HG03280 (cell line): ENCODE results near the gene SLC25A10.
"Not testable (repeated sequence)": the region's sequence is repeated elsewhere in the genome, so short reads cannot be mapped to it uniquely, and the experiment has no call there.

ENCODE experiments used
- ATAC-seq: cut with Tn5 transposase; IDR thresholded peaks from one replicate; pipeline ENCODE4 v1.9.1; 2021; ENCODE audit warnings: mild to moderate bottlenecking, moderate library complexity; ENCODE audit not compliant: unreplicated experiment

Gene SLC25A10

GRCh38 chr17:81719410-81720266 is 7.6 kb downstream of the SLC25A10 start:
- ATAC-seq, result no peak

GRCh38 chr17:81720267-81721071 is 8.4 kb downstream of the SLC25A10 start:
- ATAC-seq, result no peak

DNA sequence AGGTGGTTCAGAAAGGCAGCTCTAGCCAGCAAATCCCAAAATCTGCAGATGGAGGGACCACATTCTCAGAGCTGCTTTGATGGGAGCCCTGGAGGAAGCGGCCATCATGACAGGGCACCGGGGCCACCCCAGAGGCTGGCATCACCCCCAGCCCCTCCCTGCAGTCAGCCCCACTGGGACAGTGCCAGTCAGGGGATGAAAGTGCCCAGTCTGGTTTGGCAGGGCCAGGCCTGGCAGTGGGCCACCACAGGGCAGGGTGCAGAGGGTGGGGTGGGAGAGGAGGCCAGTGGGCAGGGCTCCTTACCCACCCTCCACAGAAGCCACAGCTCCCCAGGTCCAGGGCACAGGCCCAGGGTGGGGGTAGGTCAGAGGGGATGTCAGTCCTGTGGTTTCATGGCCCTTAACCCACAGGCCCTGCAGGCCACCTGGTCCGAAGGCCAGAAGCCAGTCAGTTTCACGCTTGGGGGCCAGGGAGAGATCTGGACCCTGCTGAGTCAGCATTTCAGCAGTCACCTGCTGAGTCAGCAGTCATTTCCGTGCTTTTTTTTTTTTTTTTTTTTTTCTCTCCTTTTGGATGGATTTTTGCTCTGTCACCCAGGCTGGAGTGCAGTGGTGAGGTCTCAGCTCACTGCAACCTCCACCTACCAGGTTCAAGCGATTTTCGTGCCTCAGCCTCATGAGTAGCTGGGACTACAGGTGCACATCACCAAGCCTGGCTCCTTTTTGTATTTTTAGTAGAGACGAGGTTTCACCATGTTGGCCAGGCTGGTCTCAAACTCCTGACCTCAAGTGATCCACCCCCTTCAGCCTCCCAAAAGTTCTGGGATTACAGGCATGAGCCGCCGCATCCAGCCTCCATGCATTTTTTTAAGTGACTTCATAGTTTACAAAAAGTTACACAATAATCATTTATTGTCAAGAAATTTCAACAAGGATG is 10.4 kb downstream of the SLC25A10 start:
- no peak for ATAC-seq

DNA sequence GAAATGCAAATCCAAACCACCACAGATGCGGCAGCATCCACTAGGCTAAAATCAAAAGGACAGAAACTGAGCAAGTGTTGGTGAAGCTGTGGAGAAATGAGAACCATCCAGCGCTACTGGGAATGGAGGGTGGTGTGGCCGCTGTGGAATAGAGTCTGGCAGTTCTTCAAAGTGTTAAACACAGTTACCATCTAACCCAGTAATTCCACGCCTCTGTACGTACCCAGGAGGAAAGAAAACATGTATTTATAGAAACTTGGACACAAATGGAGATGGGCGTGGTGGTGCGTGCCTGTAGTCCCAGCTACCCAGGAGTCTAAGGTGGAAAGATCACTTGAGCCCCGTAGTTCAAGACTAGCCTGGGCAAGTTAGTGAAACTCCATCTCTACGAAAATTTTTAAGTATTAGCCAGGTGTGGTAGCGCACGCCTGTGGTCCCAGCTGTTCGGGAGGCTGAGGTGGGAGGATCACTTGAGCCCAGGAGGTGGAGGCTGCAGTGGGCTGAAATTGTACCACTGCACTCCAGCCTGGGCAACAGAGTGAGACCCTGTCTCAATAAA is 11.6 kb downstream of the SLC25A10 start:
- ATAC-seq, result no peak

GRCh38 chr17:81725439-81725838 is 13.4 kb downstream of the SLC25A10 start:
- no peak for ATAC-seq

GRCh38 chr17:81726004-81726403 is 13.9 kb downstream of the SLC25A10 start:
- ATAC-seq, result no peak

DNA sequence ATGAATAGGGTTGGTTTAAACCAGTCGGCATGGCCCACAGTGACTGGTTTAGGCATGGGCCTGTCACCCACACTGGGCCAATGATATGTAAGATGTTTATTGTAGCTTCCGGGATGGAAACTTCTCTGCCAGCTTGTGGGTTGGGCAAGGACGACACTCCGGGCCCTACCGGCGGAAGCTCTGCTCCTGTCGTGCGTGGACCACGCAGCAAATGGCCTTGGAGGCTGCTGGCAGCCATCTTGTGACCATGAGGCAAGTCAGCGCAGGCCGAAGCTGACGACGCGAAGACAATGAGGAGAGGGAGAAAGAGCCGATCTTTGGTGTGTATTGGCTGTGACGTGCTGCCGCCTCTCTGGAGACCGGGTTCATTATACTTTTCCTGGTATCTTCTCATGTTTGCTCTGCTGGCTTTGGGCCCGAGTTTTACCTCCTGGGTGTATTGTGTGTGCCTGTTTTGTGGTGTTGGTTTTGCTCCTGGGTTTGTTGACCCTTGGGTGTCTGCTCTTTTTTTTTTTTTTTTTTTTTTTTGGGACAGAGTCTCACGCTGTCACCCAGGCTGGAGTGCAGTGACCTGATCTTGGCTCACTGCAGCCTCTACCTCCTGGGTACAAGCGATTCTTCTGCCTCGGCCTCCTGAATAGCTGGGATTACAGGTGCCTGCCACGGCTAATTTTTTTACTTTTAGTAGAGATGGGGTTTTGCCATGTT is 15.4 kb downstream of the SLC25A10 start:
- ATAC-seq, result no peak

DNA sequence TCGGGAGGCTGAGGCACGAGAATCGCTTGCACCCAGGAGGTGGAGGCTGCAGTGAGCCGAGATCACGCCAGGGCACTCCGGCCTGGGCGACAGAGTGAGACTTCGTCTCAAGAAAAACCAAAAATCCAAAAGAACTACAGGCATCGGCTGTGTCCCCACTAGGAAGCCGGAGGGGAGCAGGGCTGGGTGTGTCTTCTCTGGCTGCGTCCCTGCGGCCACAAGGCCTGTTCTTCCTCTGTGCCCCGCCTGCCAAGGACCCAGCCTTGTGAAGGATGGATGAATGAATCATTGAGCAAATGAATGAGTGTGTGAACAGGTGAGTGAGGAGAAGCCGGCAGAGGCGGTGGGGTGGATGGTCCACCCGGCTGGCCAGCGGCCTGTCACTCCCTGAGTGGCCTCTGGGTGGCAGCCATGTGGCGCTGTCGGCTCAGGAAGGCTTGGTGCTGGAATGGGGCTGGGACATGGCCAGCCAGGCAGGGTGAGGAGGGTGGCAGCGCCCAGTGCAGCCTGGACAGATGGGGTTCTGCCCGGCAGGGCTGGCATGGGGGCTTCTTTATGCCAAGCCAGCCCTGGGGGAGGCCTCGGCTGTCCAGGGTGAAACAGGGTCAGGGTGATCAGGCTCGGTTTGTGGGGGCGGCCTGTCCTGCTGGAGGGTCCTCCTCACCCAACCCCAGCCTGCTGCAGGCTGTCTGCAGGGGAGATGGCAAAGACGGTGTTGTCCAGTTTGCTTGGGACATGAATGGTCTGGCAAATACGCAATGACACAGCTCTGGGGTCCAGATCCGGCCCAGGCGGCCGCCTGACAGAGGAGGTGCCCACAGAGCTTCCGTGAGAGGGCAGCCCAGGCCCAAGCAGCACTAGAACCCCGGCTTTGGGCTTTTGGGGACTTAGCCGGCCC is 21.7 kb downstream of the SLC25A10 start:
- ATAC-seq, result no peak

GRCh38 chr17:81734405-81735263 is 22.6 kb downstream of the SLC25A10 start:
- no peak for ATAC-seq

DNA sequence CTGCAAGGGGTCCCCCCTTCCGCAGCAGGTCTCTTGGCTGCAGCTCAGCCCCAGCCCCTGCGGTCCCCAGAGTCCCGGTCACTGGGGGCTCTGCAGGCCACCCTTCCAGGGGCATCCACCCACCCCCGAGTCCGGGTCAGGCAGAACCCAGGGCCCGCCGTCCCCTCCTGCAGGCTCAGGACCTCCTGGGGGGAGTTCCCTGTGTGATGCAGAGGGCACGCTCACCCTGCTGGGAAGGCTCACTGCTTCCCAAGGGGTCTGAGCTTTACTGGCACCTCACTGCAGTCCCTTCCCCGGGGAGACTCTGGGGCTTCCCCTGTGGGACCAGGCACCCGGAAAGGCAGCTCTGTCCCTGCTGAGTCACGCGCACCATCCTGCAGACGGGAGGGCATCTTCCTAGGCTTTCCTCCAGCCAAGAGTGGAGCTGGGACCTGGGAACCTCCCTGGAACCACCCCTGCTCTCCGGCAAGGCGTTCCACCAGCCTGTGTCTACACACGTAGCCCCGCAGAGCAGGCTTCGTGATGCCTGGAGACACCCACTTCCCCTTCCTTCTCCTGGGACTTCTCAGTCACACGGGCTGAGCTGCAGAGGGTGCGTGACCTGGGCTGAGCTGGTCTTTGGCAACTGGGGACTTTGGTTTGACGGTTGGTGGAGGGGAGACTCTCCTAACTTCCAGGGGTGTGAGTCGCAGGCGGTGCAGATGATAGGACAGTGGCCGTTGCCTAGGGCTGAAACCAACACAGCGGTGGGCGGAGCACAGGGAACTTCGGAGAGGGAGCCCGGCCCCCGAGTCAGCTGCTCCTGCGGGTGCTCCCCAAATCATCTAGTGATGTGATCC is 23.4 kb downstream of the SLC25A10 start:
- ATAC-seq, result no peak

DNA sequence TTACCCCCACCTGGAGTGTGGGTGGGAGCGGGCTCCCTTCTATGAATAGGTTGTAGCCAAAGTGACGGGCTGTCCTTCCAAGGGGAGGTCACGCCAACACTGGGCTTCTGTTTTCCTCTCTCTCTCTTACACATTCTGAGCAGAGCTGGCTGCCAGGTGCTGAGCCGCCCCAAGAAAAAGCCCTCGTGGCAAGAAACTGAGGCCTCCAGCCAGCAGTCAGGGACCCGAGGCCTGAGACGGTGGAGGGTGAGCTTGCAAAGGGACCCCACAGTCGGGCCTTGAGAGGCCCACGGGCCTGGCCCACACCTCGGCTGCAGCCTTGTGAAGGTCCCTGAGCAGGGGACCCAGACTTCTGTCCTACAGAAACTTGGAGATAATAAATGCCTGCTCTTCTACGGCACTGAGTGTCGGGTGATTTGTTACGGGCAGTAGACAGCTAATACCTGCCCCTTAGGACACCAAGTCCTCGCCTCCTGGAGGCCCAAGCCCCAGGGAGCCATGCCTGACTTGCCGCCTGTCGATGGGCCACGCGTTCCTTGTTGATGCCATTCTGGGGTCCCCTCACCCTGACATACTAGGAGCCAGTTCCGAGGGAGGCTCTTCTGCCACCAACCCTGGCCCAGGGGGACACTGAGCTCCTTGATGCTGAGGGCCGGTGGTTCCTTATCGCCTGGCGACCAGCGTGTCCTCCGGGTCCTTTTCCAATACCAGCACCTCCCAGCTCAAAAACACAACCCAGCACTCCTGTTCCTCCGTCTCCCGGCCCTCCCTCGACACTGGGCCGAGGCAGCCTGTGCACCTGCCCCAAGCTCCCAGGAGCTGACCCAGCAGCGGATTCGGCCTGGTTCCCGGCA is 26.1 kb downstream of the SLC25A10 start:
- ATAC-seq, result no peak

DNA sequence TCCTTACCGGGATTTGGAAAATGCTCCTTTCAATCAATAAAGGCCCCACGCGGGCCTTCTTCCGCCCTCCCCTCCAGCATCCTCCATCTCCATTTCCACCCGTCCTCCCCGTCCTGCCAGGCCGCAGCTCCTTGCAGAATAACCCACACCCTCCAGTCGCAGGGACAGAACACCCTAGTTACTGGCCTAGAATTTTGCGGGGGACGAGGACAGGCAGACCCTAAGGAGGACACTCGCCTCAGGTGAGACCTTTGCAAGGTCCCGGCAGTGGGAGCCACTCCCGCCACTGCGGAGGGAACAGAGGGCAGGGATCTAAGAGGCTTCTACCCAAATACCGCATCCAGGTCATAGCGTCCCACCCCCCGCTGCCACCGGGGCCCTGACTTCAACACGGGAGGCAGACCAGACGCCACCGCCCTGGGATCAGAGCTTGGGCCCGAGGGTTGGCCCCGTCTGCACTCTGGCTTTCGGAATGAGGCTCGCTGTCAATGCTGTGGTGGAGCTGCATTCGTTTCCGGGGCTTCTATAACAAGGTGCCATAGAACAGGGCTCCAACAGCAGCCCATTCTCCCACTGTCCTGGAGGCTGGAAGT is 26.8 kb downstream of the SLC25A10 start:
- ATAC-seq, result no peak

- ATAC-seq, result not testable (repeated sequence)
These were observed 27.5 kb downstream of the SLC25A10 start for GRCh38 chr17:81739593-81739992.

- ATAC-seq, result no peak
These were observed 28.4 kb downstream of the SLC25A10 start for GRCh38 chr17:81740395-81740961.

- no peak for ATAC-seq
These were observed 29.0 kb downstream of the SLC25A10 start for GRCh38 chr17:81741049-81741593.
